Progenitor cell of endocrine pancreas (in vitro differentiated cells): ENCODE data around the gene AKR1C3. TPM values are rescaled to one million over a fixed set of nuclear protein-coding genes. Genes with fewer than 3 reads are reported as not detected.

ENCODE experiments used
- DNase-seq: peaks from one replicate; pipeline ENCODE4 v3.0.0; 2021; ENCODE audit warnings: low spot score; ENCODE audit not compliant: unreplicated experiment
- H3K27ac Mint-ChIP-seq: 2 replicates; pipeline ENCODE4 v1.8.0; 2021; ENCODE audit warnings: mild to moderate bottlenecking, moderate library complexity, mixed read lengths
- H3K27me3 Mint-ChIP-seq: 2 replicates; pipeline ENCODE4 v1.8.0; 2021; ENCODE audit warnings: mixed read lengths
- H3K36me3 Mint-ChIP-seq: 2 replicates; pipeline ENCODE4 v1.8.0; 2022; ENCODE audit warnings: mixed read lengths; ENCODE audit not compliant: insufficient read depth
- H3K4me1 Mint-ChIP-seq: 2 replicates; pipeline ENCODE4 v1.8.0; 2021; ENCODE audit warnings: low read depth, mixed read lengths
- H3K4me3 Mint-ChIP-seq: 2 replicates; pipeline ENCODE4 v1.8.0; 2021; ENCODE audit warnings: low read depth, mild to moderate bottlenecking, moderate library complexity, mixed read lengths
- H3K9me3 Mint-ChIP-seq: 2 replicates; pipeline ENCODE4 v1.8.0; 2021; ENCODE audit warnings: low read depth, mixed read lengths
- CTCF ChIP-seq: fragments of 200-600 bp; sonication (generic); IDR thresholded peaks from one replicate; pipeline ENCODE4 v1.5.0; 2021; ENCODE audit warnings: antibody characterized with exemption, mild to moderate bottlenecking; ENCODE audit not compliant: unreplicated experiment
- total RNA-seq: library from RNA; stranded (reverse); gene quantifications from 2 replicates; pipeline ENCODE4 v1.2.1, GENCODE V29; 2021

AKR1C3 gene
- total RNA-seq, 1 donor from 2014 or later, result 4.6 TPM

GRCh38 chr10:5147981-5148677 lies 53.9 kb downstream of the AKR1C3 start:
- Mint-ChIP-seq H3K36me3 (peaks cover 9% of the 10 kb centered on the region), H3K4me1 (peaks cover 21% of the 10 kb centered on the region), H3K4me3 (peak overlapping the region; percentile 25), H3K27me3 (no peaks in the 10 kb centered on the region), H3K27ac (peak overlapping the region; percentile 91), H3K9me3 (peaks cover 35% of the 10 kb centered on the region)
- TF ChIP-seq CTCF, result no peak
- no peak for DNase-seq

GRCh38 chr10:5148678-5149032 lies 54.4 kb downstream of the AKR1C3 start:
- TF ChIP-seq CTCF, result no peak
- H3K27ac Mint-ChIP-seq, result peak overlapping the region; percentile 56
- peaks cover 9% of the 10 kb centered on the region for H3K36me3 Mint-ChIP-seq
- H3K9me3 Mint-ChIP-seq, result peaks cover 38% of the 10 kb centered on the region
- H3K27me3 Mint-ChIP-seq, result no peaks in the 10 kb centered on the region
- no peak overlapping the region for H3K4me3 Mint-ChIP-seq
- peaks cover 21% of the 10 kb centered on the region for H3K4me1 Mint-ChIP-seq
- DNase-seq, result no peak

- no peak for TF ChIP-seq CTCF
- no peak overlapping the region for H3K27ac Mint-ChIP-seq
- H3K9me3 Mint-ChIP-seq, result peaks cover 44% of the 10 kb centered on the region
- peaks cover 21% of the 10 kb centered on the region for H3K4me1 Mint-ChIP-seq
- H3K27me3 Mint-ChIP-seq, result no peaks in the 10 kb centered on the region
- no peak overlapping the region for H3K4me3 Mint-ChIP-seq
- no peak for DNase-seq
- H3K36me3 Mint-ChIP-seq, result peaks cover 9% of the 10 kb centered on the region
These were observed 56.9 kb downstream of the AKR1C3 start for GRCh38 chr10:5151076-5151475.

GRCh38 chr10:5155951-5156350 lies 61.7 kb downstream of the AKR1C3 start:
- Mint-ChIP-seq H3K27me3 (no peaks in the 10 kb centered on the region), H3K36me3 (peaks cover 1% of the 10 kb centered on the region), H3K4me1 (no peaks in the 10 kb centered on the region), H3K27ac (no peak overlapping the region), H3K9me3 (peaks cover 40% of the 10 kb centered on the region), H3K4me3 (no peak overlapping the region)
- TF ChIP-seq CTCF, result no peak
- no peak for DNase-seq

Other genes starting within 250 kb of the AKR1C3 start
- 4.8 and 6.6 TPM in 2 replicates for gene AKR1C1, start 131.0 kb upstream of the AKR1C3 start, total RNA-seq
- 7.2 and 12.6 TPM in 2 replicates for gene AKR1C2, start 90.6 kb upstream of the AKR1C3 start, total RNA-seq
- gene AKR1C8, start 90.7 kb downstream of the AKR1C3 start, total RNA-seq, result not detected in 2 replicates
- 0.48 and 0.84 TPM in 2 replicates for gene AKR1C4, start 102.4 kb downstream of the AKR1C3 start, total RNA-seq